CD4-positive, alpha-beta T cell treated with Interleukin-2 at 100 ng/mL for 4 hours (primary cell): ENCODE measurements around the gene MTHFD2L.

Experiments
- DNase-seq: peaks from one replicate; pipeline ENCODE4 v3.0.0-alpha.2; 2020; ENCODE audit warnings: low spot score

Gene MTHFD2L

GRCh38 chr4:74307170-74307569 lies 149.3 kb downstream of the MTHFD2L start:
- DNase-seq = no peak

- peak; percentile 2 for DNase-seq
Measured at GRCh38 chr4:74308215-74308614, 150.3 kb downstream of the MTHFD2L start, which contains the start of gene EPGN. EPGN (plus strand) TSS chr4:74308470; CDS start chr4:74308534, 64 bp downstream.

- DNase-seq = no peak
Measured at GRCh38 chr4:74309223-74309622, 151.3 kb downstream of the MTHFD2L start.

- DNase-seq = peak; percentile 40
Measured at GRCh38 chr4:74311696-74312313, 153.9 kb downstream of the MTHFD2L start.

GRCh38 chr4:74314329-74314728 lies 156.4 kb downstream of the MTHFD2L start:
- no peak for DNase-seq

GRCh38 chr4:74314944-74315343 lies 157.0 kb downstream of the MTHFD2L start:
- DNase-seq = no peak

- no peak for DNase-seq
Measured at GRCh38 chr4:74315376-74315775, 157.5 kb downstream of the MTHFD2L start.

GRCh38 chr4:74316397-74316796 lies 158.5 kb downstream of the MTHFD2L start:
- DNase-seq = no peak

- no peak for DNase-seq
Measured at GRCh38 chr4:74317616-74318246, 159.8 kb downstream of the MTHFD2L start.

- no peak for DNase-seq
Measured at GRCh38 chr4:74318276-74318675, 160.4 kb downstream of the MTHFD2L start.

GRCh38 chr4:74319470-74319869 lies 161.6 kb downstream of the MTHFD2L start:
- no peak for DNase-seq

- DNase-seq = peak; percentile 23
Measured at GRCh38 chr4:74320559-74321118, 162.7 kb downstream of the MTHFD2L start.

GRCh38 chr4:74322301-74322700 lies 164.4 kb downstream of the MTHFD2L start:
- DNase-seq = no peak

- DNase-seq = no peak
Measured at GRCh38 chr4:74323663-74324062, 165.7 kb downstream of the MTHFD2L start.

GRCh38 chr4:74324262-74324661 lies 166.3 kb downstream of the MTHFD2L start:
- no peak for DNase-seq

GRCh38 chr4:74325886-74326285 lies 168.0 kb downstream of the MTHFD2L start:
- no peak for DNase-seq

- DNase-seq = no peak
Measured at GRCh38 chr4:74327762-74328161, 169.8 kb downstream of the MTHFD2L start.

GRCh38 chr4:74328501-74328900 lies 170.6 kb downstream of the MTHFD2L start:
- no peak for DNase-seq

GRCh38 chr4:74329307-74329706 lies 171.4 kb downstream of the MTHFD2L start:
- no peak for DNase-seq

GRCh38 chr4:74330295-74330750 lies 172.4 kb downstream of the MTHFD2L start:
- DNase-seq = no peak

- no peak for DNase-seq
Measured at GRCh38 chr4:74331252-74331651, 173.3 kb downstream of the MTHFD2L start.

GRCh38 chr4:74331944-74332343 lies 174.0 kb downstream of the MTHFD2L start:
- no peak for DNase-seq

- no peak for DNase-seq
Measured at GRCh38 chr4:74334636-74335035, 176.7 kb downstream of the MTHFD2L start.
